GM06990 (cell line): Measurements from ENCODE around the gene TRMT44.

Experiments
- DNase-seq: peaks from one replicate; pipeline ENCODE4 v3.0.0-alpha.2; 2011; ENCODE audit not compliant: insufficient read length; ENCODE audit errors: extremely low read depth
- H3K27me3 ChIP-seq: replicated peaks from 2 replicates; pipeline ENCODE4 v1.6.0; 2011; ENCODE audit warnings: low read length; ENCODE audit not compliant: control insufficient read depth, insufficient read depth
- H3K36me3 ChIP-seq: 2 replicates; pipeline ENCODE4 v1.5.1; 2011; ENCODE audit warnings: low read length; ENCODE audit not compliant: control insufficient read depth, insufficient read depth
- H3K4me3 ChIP-seq: replicated peaks from 2 replicates; pipeline ENCODE4 v1.5.1; 2011; ENCODE audit warnings: low read depth, mild to moderate bottlenecking, control low read depth, low read length
- CTCF ChIP-seq: IDR thresholded peaks from 2 replicates; pipeline ENCODE4 v1.5.1; 2011; ENCODE audit warnings: low read length, control low read depth, mild to moderate bottlenecking, inconsistent platforms; ENCODE audit not compliant: insufficient read depth, poor library complexity, severe bottlenecking

The TRMT44 gene

GRCh38 chr4:8514391-8514790, 73.8 kb downstream of the TRMT44 start:
- H3K36me3 ChIP-seq = no peaks in the 10 kb centered on the region
- TF ChIP-seq CTCF = no peak
- no peak overlapping the region for H3K4me3 ChIP-seq
- no peak for DNase-seq
- no peaks in the 10 kb centered on the region; the same call in 1 of the 2 replicates for H3K27me3 ChIP-seq

- Histone ChIP-seq H3K27me3 (no peaks in the 10 kb centered on the region; the same call in 1 of the 2 replicates), H3K36me3 (no peaks in the 10 kb centered on the region), H3K4me3 (no peak overlapping the region)
- TF ChIP-seq CTCF = no peak
- no peak for DNase-seq
Measured at GRCh38 chr4:8515316-8516060, 74.9 kb downstream of the TRMT44 start.

- TF ChIP-seq CTCF = no peak
- DNase-seq = no peak
- Histone ChIP-seq H3K4me3 (no peak overlapping the region), H3K27me3 (no peaks in the 10 kb centered on the region; the same call in 1 of the 2 replicates), H3K36me3 (no peaks in the 10 kb centered on the region)
Measured at GRCh38 chr4:8516061-8516573, 75.5 kb downstream of the TRMT44 start.

- Histone ChIP-seq H3K27me3 (no peaks in the 10 kb centered on the region; the same call in 1 of the 2 replicates), H3K36me3 (no peaks in the 10 kb centered on the region), H3K4me3 (no peak overlapping the region)
- TF ChIP-seq CTCF = no peak
- no peak for DNase-seq
Measured at GRCh38 chr4:8516996-8517550, 76.5 kb downstream of the TRMT44 start.

- no peak for TF ChIP-seq CTCF
- Histone ChIP-seq H3K36me3 (no peaks in the 10 kb centered on the region), H3K27me3 (no peaks in the 10 kb centered on the region; the same call in 1 of the 2 replicates), H3K4me3 (no peak overlapping the region)
- no peak for DNase-seq
Measured at GRCh38 chr4:8517946-8518345, 77.4 kb downstream of the TRMT44 start.
